Superior temporal gyrus (tissue), 1 donor: Measurements from ENCODE around the gene MPPE1.
"Not testable (repeated sequence)": the region's sequence is repeated elsewhere in the genome, so short reads cannot be mapped to it uniquely, and the experiment has no call there.

ENCODE experiments used
- DNase-seq: peaks from one replicate; pipeline ENCODE4 v3.0.0-alpha.2; 2016; ENCODE audit errors: extremely low spot score

Gene MPPE1

GRCh38 chr18:11908182-11909060 is at the start of gene MPPE1:
Gene MPPE1 (minus strand): TSS chr18:11908317. CDS start chr18:11897264, 11,053 bp downstream.
- DNase-seq, result peak; percentile 84

GRCh38 chr18:11957636-11958035 is 49.5 kb upstream of the MPPE1 start:
- no peak for DNase-seq

- DNase-seq, result no peak
Measured at GRCh38 chr18:11956371-11957308, 48.5 kb upstream of the MPPE1 start.

GRCh38 chr18:11955239-11956029 is 47.3 kb upstream of the MPPE1 start:
- peak; percentile 41 for DNase-seq

- DNase-seq, result no peak
Measured at GRCh38 chr18:11953113-11953512, 45.0 kb upstream of the MPPE1 start.

GRCh38 chr18:11951390-11951851 is 43.3 kb upstream of the MPPE1 start:
- no peak for DNase-seq

- DNase-seq, result no peak
Measured at GRCh38 chr18:11950824-11951223, 42.7 kb upstream of the MPPE1 start.

GRCh38 chr18:11948852-11949523 is 40.9 kb upstream of the MPPE1 start:
- DNase-seq, result no peak

- DNase-seq, result peak; percentile 74
Measured at GRCh38 chr18:11947214-11948191, 39.4 kb upstream of the MPPE1 start.

GRCh38 chr18:11946756-11947155 is 38.6 kb upstream of the MPPE1 start:
- DNase-seq, result no peak

GRCh38 chr18:11945834-11946659 is 37.9 kb upstream of the MPPE1 start:
- not testable (repeated sequence) for DNase-seq

- no peak for DNase-seq
Measured at GRCh38 chr18:11944786-11945185, 36.7 kb upstream of the MPPE1 start.

GRCh38 chr18:11944252-11944651 is 36.1 kb upstream of the MPPE1 start:
- no peak for DNase-seq

- no peak for DNase-seq
Measured at GRCh38 chr18:11943551-11943950, 35.4 kb upstream of the MPPE1 start.

GRCh38 chr18:11940956-11941355 is 32.8 kb upstream of the MPPE1 start:
- no peak for DNase-seq

- peak; percentile 93 for DNase-seq
Measured at GRCh38 chr18:11937874-11938478, 29.9 kb upstream of the MPPE1 start.

GRCh38 chr18:11932393-11932792 is 24.3 kb upstream of the MPPE1 start:
- no peak for DNase-seq

- DNase-seq, result no peak
Measured at GRCh38 chr18:11927497-11927896, 19.4 kb upstream of the MPPE1 start.
